CD8-positive, alpha-beta memory T cell (primary cell): Measurements from ENCODE around the gene ZBTB2. TPM values are rescaled to one million over a fixed set of nuclear protein-coding genes. Genes with fewer than 3 reads are reported as not detected.

Experiments used
- CTCF ChIA-PET: fragments of 350-600 bp; sonication (Branson Sonifier 250); formaldehyde crosslinking; loops from one replicate; lab custom pipeline; 2021; ENCODE audit warnings: antibody characterized with exemption; lab: Charles Lee
- POLR2A ChIA-PET: fragments of 350-600 bp; sonication (Branson Sonifier 250); formaldehyde crosslinking; loops from one replicate; lab custom pipeline; 2021; ENCODE audit warnings: antibody characterized with exemption; lab: Charles Lee
- DNase-seq, 5 donors: peaks; one replicate each; pipeline versions ENCODE4 v3.0.0 to v3.0.0-alpha.2; 2020 to 2022; ENCODE audit warnings: mixed read lengths in 1 of 5
- H3K27ac ChIP-seq: one replicate; pipeline ENCODE4 v1.7.0; 2013; ENCODE audit warnings: low read depth, mild to moderate bottlenecking, low read length, moderate library complexity
- H3K27me3 ChIP-seq: 2 replicates; pipeline ENCODE4 v1.7.0; 2013; ENCODE audit warnings: low read length, mild to moderate bottlenecking; ENCODE audit not compliant: insufficient read depth, poor library complexity, severe bottlenecking
- H3K36me3 ChIP-seq: 2 replicates; pipeline ENCODE4 v1.7.0; 2013; ENCODE audit warnings: mild to moderate bottlenecking, low read length, moderate library complexity; ENCODE audit not compliant: insufficient read depth
- H3K4me1 ChIP-seq: 2 replicates; pipeline ENCODE4 v1.7.0; 2013; ENCODE audit warnings: mild to moderate bottlenecking, low read length, moderate library complexity; ENCODE audit not compliant: insufficient read depth
- H3K4me3 ChIP-seq: 2 replicates; pipeline ENCODE4 v1.7.0; 2013; ENCODE audit warnings: mild to moderate bottlenecking, low read length
- H3K9me3 ChIP-seq: 2 replicates; pipeline ENCODE4 v1.7.0; 2013; ENCODE audit warnings: mild to moderate bottlenecking, low read length
- H3K27ac Mint-ChIP-seq, 8 donors: one replicate each; pipeline ENCODE4 v1.8.0; 2020 to 2021; ENCODE audit warnings: mixed read lengths in 8 of 8, mild to moderate bottlenecking in 6 of 8, inconsistent platforms in 3 of 8, moderate library complexity in 3 of 8
- H3K27me3 Mint-ChIP-seq, 2 donors: one replicate each; pipeline ENCODE4 v1.8.0; 2020 to 2021; ENCODE audit warnings: mixed read lengths in 2 of 2, mild to moderate bottlenecking in 1 of 2, moderate library complexity in 1 of 2
- H3K36me3 Mint-ChIP-seq, 3 donors: one replicate each; pipeline ENCODE4 v1.8.0; 2020 to 2021; ENCODE audit warnings: mixed read lengths in 3 of 3, inconsistent platforms in 1 of 3, mild to moderate bottlenecking in 1 of 3
- H3K4me1 Mint-ChIP-seq, 3 donors: one replicate each; pipeline ENCODE4 v1.8.0; 2020 to 2021; ENCODE audit warnings: mixed read lengths in 3 of 3, inconsistent platforms in 1 of 3, mild to moderate bottlenecking in 1 of 3
- H3K4me3 Mint-ChIP-seq, 7 donors: one replicate each; pipeline ENCODE4 v1.8.0; 2020 to 2021; ENCODE audit warnings: mixed read lengths in 7 of 7, mild to moderate bottlenecking in 6 of 7, moderate library complexity in 4 of 7, inconsistent platforms in 2 of 7
- H3K9me3 Mint-ChIP-seq, 5 donors: one replicate each; pipeline ENCODE4 v1.8.0; 2020 to 2022; ENCODE audit warnings: mixed read lengths in 5 of 5, mild to moderate bottlenecking in 3 of 5, moderate library complexity in 2 of 5, inconsistent platforms in 1 of 5
- polyA plus RNA-seq: library from polyadenylated mRNA; unstranded; fragments of 300-500 nt; fragmentation: Illumina TruSeq; gene quantifications from one replicate; pipeline ENCODE4 v1.2.3, GENCODE V29; 2021
- total RNA-seq, 2 experiments: library from RNA; stranded (reverse); gene quantifications; one replicate each; pipeline ENCODE4 v1.2.3, GENCODE V29; 2021

ZBTB2 gene
- total and polyA plus RNA-seq, 3 experiments from 2014 or later, result 23.4 to 24.3 (median 24.0) TPM

DNA sequence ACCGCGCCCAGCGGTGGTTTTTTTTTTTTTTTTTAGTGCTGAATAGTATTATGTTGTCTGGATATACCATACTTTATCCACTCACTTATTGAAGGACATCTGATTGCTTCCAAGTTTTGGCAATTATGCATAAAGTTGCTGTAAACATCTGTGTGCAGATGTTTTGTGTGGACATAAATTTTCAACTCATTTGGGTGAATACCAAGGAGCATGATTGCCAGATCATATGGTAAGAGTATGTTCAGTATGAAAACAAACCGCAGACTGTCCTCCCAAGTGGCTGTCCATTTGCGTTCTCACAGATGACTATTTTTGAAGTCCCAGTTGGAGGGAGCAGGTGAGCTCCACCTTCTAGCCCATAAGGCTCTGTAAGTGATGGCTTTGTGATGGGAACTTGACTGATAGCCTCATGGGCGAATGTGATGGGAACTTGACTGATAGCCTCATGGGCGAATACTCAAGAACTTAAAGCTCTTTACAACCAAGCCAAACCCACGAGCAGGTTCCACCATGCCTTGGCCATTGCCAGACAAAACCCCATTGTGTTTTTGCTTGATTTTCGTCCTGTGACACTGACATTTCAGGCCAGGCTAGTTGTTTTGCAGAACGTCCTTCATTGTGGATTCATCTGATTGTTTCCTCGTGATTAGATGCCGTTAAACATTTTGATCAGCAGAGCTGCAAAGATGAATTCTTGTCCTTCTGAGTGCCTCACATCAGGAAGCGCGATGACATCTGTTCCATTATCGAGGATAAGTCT lies 51.0 kb downstream of the ZBTB2 start:
- Histone ChIP-seq H3K9me3 (no peaks in the 10 kb centered on the region), H3K4me3 (no peak overlapping the region), H3K27me3 (no peaks in the 10 kb centered on the region), H3K36me3 (no peaks in the 10 kb centered on the region), H3K27ac (no peak overlapping the region), H3K4me1 (no peaks in the 10 kb centered on the region)
- DNase-seq, result no peak
- Mint-ChIP-seq H3K27ac (no peak overlapping the region), H3K36me3 (no peaks in the 10 kb centered on the region), H3K27me3 (no peaks in the 10 kb centered on the region), H3K4me3 (no peak overlapping the region), H3K9me3 (no peaks in the 10 kb centered on the region), H3K4me1 (no peaks in the 10 kb centered on the region)
- ChIA-PET CTCF (interaction anchor here (1.5 kb wide), 1 partner anchor 12 kb away, joined by 3 read pairs; no protein-coding TSS in a partner anchor), POLR2A (no interaction called here)

DNA sequence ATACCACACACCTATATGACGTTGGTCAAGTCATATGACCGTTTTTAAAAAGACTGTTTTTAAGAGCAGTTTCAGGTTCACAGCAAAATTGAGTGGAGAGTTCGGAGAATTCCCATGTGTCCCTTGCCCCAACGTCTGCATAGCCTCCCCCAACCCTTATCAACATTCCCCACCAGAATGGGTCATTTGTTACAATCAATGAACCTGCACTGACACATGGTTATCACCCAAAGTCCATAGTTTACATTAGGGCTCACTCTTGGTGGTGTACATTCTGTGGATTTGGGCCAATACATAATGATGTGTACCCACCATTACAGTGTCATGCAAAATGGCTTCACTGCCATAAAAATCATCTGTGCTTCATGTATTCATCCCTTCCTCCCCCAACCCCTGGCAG lies 52.0 kb downstream of the ZBTB2 start:
- no peaks in the 10 kb centered on the region for H3K27me3 Mint-ChIP-seq
- H3K4me3 ChIP-seq, result no peak overlapping the region
- ChIA-PET POLR2A (no interaction called here), CTCF (interaction anchor here (1.5 kb wide), 1 partner anchor 13 kb away, joined by 3 read pairs; no protein-coding TSS in a partner anchor)
- no peaks in the 10 kb centered on the region for H3K27me3 ChIP-seq
- no peak for DNase-seq
- H3K4me1 ChIP-seq, result no peaks in the 10 kb centered on the region
- no peaks in the 10 kb centered on the region for H3K9me3 ChIP-seq
- no peak overlapping the region for H3K4me3 Mint-ChIP-seq
- peaks cover 3 to 5% (median 5%) of the 10 kb centered on the region in 3 donors for H3K4me1 Mint-ChIP-seq
- no peak overlapping the region for H3K27ac ChIP-seq
- H3K9me3 Mint-ChIP-seq, result no peaks in the 10 kb centered on the region
- H3K36me3 ChIP-seq, result no peaks in the 10 kb centered on the region
- no peaks in the 10 kb centered on the region for H3K36me3 Mint-ChIP-seq
- H3K27ac Mint-ChIP-seq, result peak overlapping the region in 1 of 8 donors; percentile 11

DNA sequence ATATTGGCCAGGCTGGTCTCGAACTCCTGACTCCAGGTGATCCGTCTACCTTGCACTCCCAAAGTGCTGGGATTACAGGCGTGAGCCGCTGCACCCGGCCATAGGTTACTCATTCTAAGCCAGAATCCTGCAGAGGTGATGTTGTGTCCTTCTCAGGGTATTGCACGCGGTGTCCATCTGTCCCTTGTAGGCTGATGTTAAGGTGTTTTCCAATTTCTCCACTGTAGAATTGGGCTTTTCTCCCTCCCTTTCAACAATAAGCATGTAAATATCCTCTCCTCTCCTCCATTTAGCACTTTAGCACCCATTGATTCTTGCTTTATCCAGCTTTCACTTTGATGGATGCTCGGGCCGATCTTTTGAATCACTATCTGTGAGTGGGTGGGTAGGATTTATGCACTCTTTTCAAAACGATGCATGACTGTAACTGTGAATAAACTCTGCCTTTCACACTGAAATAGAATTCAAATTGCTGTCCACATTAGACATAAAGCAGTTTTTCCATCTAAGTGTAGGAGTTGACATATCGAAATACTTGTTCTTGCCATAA lies 52.6 kb downstream of the ZBTB2 start:
- Mint-ChIP-seq H3K4me3 (no peak overlapping the region), H3K27me3 (no peaks in the 10 kb centered on the region), H3K4me1 (peaks cover 3 to 5% (median 5%) of the 10 kb centered on the region in 3 donors), H3K9me3 (no peaks in the 10 kb centered on the region), H3K36me3 (no peaks in the 10 kb centered on the region), H3K27ac (no peak overlapping the region)
- Histone ChIP-seq H3K27ac (no peak overlapping the region), H3K4me3 (no peak overlapping the region), H3K27me3 (no peaks in the 10 kb centered on the region), H3K9me3 (no peaks in the 10 kb centered on the region), H3K36me3 (no peaks in the 10 kb centered on the region), H3K4me1 (no peaks in the 10 kb centered on the region)
- ChIA-PET POLR2A (no interaction called here), CTCF (interaction anchor here (1.1 kb wide), 1 partner anchor 14 kb away, joined by 5 read pairs; no protein-coding TSS in a partner anchor)
- DNase-seq, result no peak

DNA sequence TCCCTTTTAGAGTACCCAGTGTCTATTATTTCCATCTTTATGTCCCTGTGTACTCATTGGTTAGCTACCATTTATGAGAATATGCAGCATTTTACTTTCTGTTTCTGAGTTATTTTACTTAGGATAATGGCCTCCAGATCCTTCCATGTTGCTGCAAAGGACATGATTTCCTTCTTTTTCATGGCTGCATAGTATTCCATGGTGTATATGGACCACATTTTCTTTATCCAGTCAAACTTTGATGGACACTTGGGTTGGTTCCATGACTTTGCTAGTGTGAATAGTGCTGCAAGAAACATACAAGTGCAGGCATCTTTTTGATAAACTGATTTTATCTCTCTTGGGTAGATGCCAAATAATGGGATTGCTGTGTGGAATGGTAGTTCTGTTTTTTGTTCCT lies 55.4 kb downstream of the ZBTB2 start:
- H3K4me3 ChIP-seq, result no peak overlapping the region
- no peak for DNase-seq
- Mint-ChIP-seq H3K27ac (no peak overlapping the region), H3K36me3 (no peaks in the 10 kb centered on the region), H3K4me1 (peaks cover 3 to 5% (median 5%) of the 10 kb centered on the region in 3 donors), H3K27me3 (peaks cover 0 to 9% of the 10 kb centered on the region in 2 donors), H3K9me3 (no peaks in the 10 kb centered on the region), H3K4me3 (no peak overlapping the region)
- no peaks in the 10 kb centered on the region for H3K27me3 ChIP-seq
- H3K27ac ChIP-seq, result no peak overlapping the region
- CTCF ChIA-PET, result interaction anchor here (0.9 to 3.3 kb wide), 8 partner anchors 11 to 443 kb away, joined by 3 to 39 read pairs (median 4); no protein-coding TSS in a partner anchor
- no peaks in the 10 kb centered on the region for H3K4me1 ChIP-seq
- no peaks in the 10 kb centered on the region for H3K9me3 ChIP-seq
- H3K36me3 ChIP-seq, result no peaks in the 10 kb centered on the region
- POLR2A ChIA-PET, result no interaction called here

DNA sequence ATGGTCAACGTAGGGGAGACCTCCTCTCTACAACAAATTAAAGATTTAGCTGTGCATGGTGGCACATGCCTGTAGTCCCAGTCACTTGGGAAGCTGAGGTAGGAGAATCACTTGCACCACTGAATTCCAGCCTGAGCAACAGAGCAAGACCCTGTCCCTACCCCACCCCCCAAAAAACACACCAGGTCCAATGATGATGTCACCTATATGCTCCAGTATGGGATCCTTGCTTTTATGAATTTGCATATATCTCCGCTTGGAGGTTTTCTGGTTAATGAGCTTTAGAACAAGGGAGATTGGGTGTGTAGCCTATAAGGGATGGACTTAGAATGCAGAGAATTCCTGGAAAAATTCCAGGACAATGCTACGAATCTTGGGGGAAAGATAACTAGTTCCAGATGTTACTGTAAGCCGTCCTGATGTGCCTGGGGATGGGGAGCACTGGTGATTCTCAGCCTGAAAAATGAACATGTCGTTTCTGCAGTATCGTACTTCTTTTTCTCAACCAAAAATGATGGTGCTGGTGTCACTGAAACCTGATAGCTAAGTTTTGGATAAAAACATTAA lies 61.1 kb downstream of the ZBTB2 start:
- Histone ChIP-seq H3K9me3 (no peaks in the 10 kb centered on the region), H3K36me3 (no peaks in the 10 kb centered on the region), H3K27me3 (peaks cover 14% of the 10 kb centered on the region), H3K4me1 (peaks cover under 1% of the 10 kb centered on the region), H3K4me3 (no peak overlapping the region), H3K27ac (no peak overlapping the region)
- no peak for DNase-seq
- H3K4me3 Mint-ChIP-seq, result no peak overlapping the region
- peaks cover 12 to 17% (median 14%) of the 10 kb centered on the region in 3 donors for H3K4me1 Mint-ChIP-seq
- no peaks in the 10 kb centered on the region for H3K9me3 Mint-ChIP-seq
- ChIA-PET POLR2A (no interaction called here), CTCF (interaction anchor here (0.8 kb wide), 1 partner anchor 439 kb away, joined by 3 read pairs; no protein-coding TSS in a partner anchor)
- H3K36me3 Mint-ChIP-seq, result no peaks in the 10 kb centered on the region
- no peak overlapping the region for H3K27ac Mint-ChIP-seq
- peaks cover 16 to 40% of the 10 kb centered on the region in 2 donors for H3K27me3 Mint-ChIP-seq

DNA sequence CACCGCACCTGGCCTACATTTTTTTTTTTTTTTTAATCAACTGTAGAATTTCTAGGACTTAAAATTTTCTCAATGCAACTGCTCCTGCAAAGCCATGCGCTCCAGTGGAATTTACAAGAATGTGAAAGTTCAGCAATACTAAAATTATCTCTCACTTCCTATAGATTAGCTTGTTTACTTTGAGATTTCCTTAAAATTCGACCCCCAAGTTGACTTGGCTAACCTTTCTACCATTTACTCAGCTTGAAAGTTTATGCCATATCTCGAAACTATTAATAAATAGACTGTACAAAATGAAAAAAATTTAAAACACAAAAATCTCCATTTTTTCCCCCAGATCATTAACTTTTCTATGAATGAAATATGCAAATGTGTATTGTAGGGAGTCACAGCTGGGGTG lies 64.3 kb downstream of the ZBTB2 start:
- Histone ChIP-seq H3K9me3 (no peaks in the 10 kb centered on the region), H3K27ac (no peak overlapping the region), H3K4me1 (peaks cover 10% of the 10 kb centered on the region), H3K27me3 (peaks cover 24% of the 10 kb centered on the region), H3K36me3 (no peaks in the 10 kb centered on the region), H3K4me3 (no peak overlapping the region)
- no peak overlapping the region for H3K4me3 Mint-ChIP-seq
- no peak overlapping the region for H3K27ac Mint-ChIP-seq
- DNase-seq, result no peak
- ChIA-PET CTCF (interaction anchor here (6.2 to 8.0 kb wide), 2 partner anchors 311 to 436 kb away, joined by 113 to 143 read pairs; no protein-coding TSS in a partner anchor), POLR2A (interaction anchor here (0.7 kb wide), 1 partner anchor 47 kb away, joined by 5 read pairs; no protein-coding TSS in a partner anchor)
- H3K4me1 Mint-ChIP-seq, result peaks cover 20 to 27% (median 24%) of the 10 kb centered on the region in 3 donors
- H3K36me3 Mint-ChIP-seq, result no peaks in the 10 kb centered on the region
- peaks cover 38 to 55% of the 10 kb centered on the region in 2 donors for H3K27me3 Mint-ChIP-seq
- H3K9me3 Mint-ChIP-seq, result peaks cover 0 to 2% (median 0%) of the 10 kb centered on the region in 5 donors

DNA sequence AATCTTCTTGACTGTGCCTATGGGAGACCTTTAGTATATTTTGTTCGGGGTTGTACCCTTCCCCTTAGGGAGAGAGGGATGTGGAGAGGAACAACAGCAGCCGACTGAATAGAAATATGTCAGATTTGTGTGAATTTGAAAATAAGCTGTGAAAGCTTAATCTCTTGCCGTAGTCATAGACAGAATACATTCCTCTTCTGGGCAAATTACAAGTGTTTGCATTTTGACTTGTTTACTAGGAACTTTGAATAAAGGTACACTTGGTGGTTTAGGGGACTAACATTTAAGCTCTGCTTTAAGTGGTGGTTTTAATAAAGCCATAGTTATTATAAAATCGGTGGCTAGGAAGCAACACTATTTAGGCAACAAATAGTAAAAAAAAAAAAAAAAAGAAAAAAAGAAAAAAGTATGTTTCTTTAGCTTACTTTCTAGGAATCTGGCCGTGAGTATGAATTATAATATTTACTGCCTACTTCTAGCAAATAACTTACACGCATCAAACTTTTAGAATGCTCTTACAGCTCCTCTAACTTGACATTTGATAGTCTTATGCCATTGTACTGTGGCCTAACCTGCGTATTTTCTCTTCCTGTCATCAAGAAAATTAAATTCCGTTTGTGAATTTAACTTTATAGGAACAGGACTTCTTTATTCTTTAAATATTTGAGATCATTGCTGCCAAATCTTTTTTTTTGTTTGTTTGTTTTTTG lies 65.1 kb downstream of the ZBTB2 start:
- DNase-seq, result no peak
- Mint-ChIP-seq H3K4me1 (peaks cover 20 to 27% (median 24%) of the 10 kb centered on the region in 3 donors), H3K27me3 (peaks cover 41 to 60% of the 10 kb centered on the region in 2 donors), H3K4me3 (peak overlapping the region; percentile 61 to 91 (median 75)), H3K27ac (peak overlapping the region in 1 of 8 donors; percentile 6), H3K36me3 (no peaks in the 10 kb centered on the region), H3K9me3 (peaks cover 0 to 2% (median 0%) of the 10 kb centered on the region in 5 donors)
- no peaks in the 10 kb centered on the region for H3K36me3 ChIP-seq
- no peak overlapping the region for H3K27ac ChIP-seq
- CTCF ChIA-PET, result interaction anchor here (3.2 to 8.0 kb wide), 3 partner anchors 9 to 435 kb away, joined by 39 to 143 read pairs (median 113); no protein-coding TSS in a partner anchor
- H3K27me3 ChIP-seq, result peaks cover 24% of the 10 kb centered on the region
- H3K4me1 ChIP-seq, result peaks cover 10% of the 10 kb centered on the region
- peak overlapping the region; percentile 17 for H3K4me3 ChIP-seq
- no peaks in the 10 kb centered on the region for H3K9me3 ChIP-seq
- POLR2A ChIA-PET, result interaction anchor here (0.6 to 1.1 kb wide), 3 partner anchors 35 to 433 kb away, joined by 3 to 4 read pairs (median 4); no protein-coding TSS in a partner anchor
